ENCODE results near the gene TUBA1A. TPM values are rescaled to one million over a fixed set of nuclear protein-coding genes. Genes with fewer than 3 reads are reported as not detected.
A peak's percentile ranks its signal among the peaks of the same experiment; 100 is the strongest.
"Not testable (repeated sequence)": the region's sequence is repeated elsewhere in the genome, so short reads cannot be mapped to it uniquely, and the experiment has no call there.

TUBA1A gene
- 155 TPM for total RNA-seq

DNA sequence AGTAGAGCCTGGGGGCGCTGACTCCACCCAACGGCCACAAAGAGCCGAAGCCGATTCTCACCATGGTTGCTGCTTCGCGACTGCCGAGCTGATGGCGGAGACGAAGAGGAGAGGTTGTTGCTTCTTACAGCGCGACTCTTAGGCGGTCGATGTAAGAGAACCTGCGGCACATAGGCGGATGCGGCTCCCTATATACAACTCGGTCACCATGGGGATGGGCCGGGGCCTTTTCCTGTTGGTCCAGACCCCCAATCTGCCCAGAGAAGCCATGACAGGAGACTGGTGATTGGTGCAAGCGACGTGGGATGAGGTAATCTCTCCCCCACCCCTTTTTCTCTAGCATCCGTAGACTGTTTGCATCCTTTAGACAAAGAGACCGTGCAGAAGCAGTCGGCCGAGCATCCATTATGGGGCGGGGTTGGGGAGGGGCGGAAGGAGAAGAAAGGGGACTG lies at the start of gene TUBA1A:
Gene TUBA1A, minus strand, starts transcription at position 165 of the 452 bp plus-strand sequence. Its CDS starts 101 bp downstream, at position 64.
- peak; percentile 94 for DNase-seq (ENCODE audit: low spot score)

- no peak for DNase-seq (ENCODE audit: low spot score)
Observed at GRCh38 chr12:49236423-49236822, 47.5 kb upstream of the TUBA1A start.

- DNase-seq (ENCODE audit: low spot score): peak; percentile 37
Observed at GRCh38 chr12:49233842-49234526, 45.1 kb upstream of the TUBA1A start.

- peak; percentile 38 for DNase-seq (ENCODE audit: low spot score)
Observed at GRCh38 chr12:49232940-49233841, 44.3 kb upstream of the TUBA1A start.

DNA sequence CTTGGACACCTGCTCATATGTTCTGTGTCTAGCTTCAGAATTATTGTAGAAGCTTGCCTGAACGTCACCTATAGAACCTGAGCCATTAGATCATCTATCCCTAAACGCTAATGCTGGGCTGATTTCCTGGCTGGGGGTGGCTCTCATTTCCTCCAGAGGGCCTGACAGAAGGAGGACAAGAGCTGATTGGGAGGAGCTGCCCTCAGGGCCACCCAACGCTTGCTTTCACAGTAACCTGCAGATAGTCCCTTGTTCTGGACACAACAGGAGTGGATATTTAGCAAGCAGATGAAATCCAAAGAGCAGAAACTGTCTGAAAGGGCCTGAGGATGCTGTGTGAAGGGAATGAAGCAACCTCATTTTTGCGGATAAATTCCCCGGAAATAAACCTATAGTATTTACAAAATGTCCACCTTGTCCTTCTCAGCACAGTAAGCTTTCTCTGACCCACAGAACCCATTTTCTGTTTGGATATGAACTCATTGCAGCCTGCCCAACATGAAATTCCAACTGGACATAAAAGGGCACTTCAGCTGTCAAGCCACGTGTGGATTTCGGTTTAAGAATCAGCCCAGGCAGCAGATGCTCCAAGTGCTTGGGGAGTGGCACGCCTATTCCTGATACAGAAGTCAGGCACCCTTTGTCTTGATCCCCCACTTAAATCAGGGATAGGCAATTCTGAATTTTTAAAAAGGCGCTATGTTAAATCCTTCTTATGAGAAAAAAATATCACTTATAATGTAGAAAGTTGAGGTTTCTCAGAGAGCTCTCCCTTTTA lies 43.2 kb upstream of the TUBA1A start:
- DNase-seq (ENCODE audit: low spot score): no peak

DNA sequence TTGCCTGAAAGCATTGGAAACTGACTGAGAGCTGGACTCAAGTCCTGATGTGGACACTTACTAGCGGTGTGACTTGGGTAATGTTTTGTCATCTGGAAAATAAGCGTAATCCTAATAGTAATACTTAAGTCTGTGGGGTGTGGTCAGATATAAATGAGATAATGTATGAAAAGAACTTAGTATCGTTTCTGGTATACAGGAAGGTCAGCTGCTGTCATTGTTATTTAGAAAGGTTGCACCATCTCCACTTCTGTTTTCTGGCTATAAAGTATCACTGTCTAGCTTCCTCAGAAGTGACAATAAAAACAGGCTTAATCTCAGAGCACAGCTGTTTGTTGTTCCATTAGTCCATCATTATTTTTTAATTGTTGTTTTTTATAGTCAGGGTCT lies 41.9 kb upstream of the TUBA1A start:
- DNase-seq (ENCODE audit: low spot score): no peak

- no peak for DNase-seq (ENCODE audit: low spot score)
Observed at GRCh38 chr12:49230176-49230804, 41.4 kb upstream of the TUBA1A start.

DNA sequence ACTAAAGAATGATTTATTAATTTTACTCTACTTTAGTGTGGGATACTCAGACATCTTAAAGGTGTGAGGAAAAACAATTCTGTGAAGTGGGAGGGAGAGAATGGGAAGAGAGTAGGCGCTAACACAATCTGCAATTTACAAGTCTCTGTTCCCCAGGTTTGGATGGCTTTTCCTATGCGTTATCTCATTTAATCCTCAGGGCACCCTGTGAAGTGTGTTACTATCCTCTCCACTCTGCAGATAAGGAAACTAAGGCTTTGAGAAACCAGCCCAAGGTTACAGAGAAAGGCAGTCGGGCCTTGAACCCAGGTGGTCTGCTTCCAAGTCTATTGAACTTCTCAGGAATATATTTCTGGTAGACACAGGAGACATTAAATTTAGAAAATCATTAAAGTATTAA lies 39.8 kb upstream of the TUBA1A start:
- no peak for DNase-seq (ENCODE audit: low spot score)

- no peak for DNase-seq (ENCODE audit: low spot score)
Observed at GRCh38 chr12:49227713-49228112, 38.8 kb upstream of the TUBA1A start.

- DNase-seq (ENCODE audit: low spot score): no peak
Observed at GRCh38 chr12:49225576-49226166, 36.8 kb upstream of the TUBA1A start.

GRCh38 chr12:49223590-49224369 lies 34.9 kb upstream of the TUBA1A start:
- no peak for DNase-seq (ENCODE audit: low spot score)

DNA sequence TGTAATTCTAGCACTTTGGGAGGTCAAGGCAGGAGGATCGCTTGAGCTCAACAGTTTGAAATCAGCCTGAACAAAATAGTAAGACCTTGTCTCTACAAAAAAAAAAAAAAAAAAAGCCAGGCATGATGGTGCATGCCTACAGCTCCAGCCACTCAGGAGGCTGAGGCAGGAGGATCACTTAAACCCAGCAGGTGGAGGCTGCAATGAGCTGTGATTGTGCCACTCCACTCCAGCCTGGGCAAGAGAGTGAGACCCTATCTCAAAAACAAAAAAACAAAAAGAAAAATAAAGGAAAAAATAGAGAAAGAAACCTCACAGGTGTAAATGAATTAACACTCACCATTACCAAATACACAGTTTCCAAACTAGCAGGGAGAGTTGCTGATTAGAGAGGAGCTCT lies 34.2 kb upstream of the TUBA1A start:
- no peak for DNase-seq (ENCODE audit: low spot score)

- DNase-seq (ENCODE audit: low spot score): no peak
Observed at GRCh38 chr12:49220972-49221371, 32.1 kb upstream of the TUBA1A start.

DNA sequence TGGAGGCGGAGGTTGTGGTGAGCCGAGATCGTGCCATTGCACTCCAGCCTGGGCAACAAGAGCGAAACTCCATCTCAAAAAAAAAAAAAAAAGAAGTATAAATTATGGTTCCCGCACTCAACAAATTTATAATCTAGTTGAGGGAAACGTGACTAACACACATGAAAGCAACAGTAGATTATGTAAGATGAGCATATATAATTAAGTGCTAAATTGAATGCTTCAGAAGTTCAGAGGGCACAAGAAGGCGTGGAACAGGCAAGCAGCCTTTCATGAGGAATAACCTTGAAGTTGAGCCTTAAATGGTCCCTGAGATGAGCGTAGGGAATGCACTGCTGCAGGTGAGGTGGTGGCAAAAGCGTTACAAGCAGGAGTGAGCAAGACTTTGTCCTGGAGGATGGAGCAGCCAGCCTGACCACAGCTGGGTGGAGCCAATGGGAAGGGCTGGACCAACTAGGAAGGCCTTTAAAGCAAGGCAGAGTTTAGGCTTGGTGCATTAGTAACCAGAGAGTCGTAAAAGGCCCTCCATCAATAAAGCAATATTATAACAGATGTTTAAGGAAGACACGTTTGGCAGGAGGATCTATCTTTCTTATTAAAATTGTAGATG lies 30.6 kb upstream of the TUBA1A start:
- DNase-seq (ENCODE audit: low spot score): no peak

- DNase-seq (ENCODE audit: low spot score): no peak
Observed at GRCh38 chr12:49212572-49212971, 23.7 kb upstream of the TUBA1A start.

DNA sequence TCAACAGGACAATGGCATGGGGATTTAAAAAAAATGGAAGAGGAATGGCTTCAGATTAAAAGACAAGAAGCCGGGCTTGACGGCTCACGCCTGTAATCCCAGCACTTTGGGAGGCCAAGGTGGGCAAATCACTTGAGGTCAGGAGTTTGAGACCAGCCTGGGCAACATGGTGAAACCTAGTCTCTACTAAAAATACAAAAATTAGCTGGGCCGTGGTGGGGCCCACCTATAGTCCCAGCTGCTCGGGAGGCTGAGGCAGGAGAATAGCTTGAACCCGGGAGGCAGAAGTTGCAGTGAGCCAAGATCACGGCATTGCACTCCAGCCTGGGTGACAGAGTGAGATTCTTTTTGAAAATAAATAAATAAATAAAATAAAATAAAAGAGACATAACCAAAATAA lies 21.8 kb upstream of the TUBA1A start:
- DNase-seq (ENCODE audit: low spot score): not testable (repeated sequence)

DNA sequence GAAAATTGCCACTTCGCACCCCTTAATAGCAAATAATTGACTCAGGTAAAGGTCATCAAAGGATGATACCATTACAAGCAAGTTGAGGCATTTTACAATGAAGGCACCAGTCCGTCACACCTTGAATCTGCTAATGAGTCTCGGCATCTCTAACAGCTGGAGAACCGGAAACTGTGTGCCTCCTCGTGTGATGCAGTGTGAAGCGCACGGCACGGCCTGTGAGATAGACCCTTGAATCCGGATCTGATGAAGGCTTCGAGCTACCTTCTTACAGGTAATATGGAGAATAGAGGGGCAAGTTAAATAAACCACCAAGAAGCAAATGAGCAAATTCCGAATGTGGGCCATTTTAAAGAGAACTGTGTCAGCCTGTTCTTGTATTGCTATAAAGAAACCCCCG lies 19.8 kb upstream of the TUBA1A start:
- DNase-seq (ENCODE audit: low spot score): no peak

- DNase-seq (ENCODE audit: low spot score): no peak
Observed at GRCh38 chr12:49208146-49208545, 19.3 kb upstream of the TUBA1A start.

- no peak for DNase-seq (ENCODE audit: low spot score)
Observed at GRCh38 chr12:49206389-49206788, 17.5 kb upstream of the TUBA1A start.

Data from mucosa of gallbladder (tissue), 1 donor.